ENCODE results near the gene FTCD.

The FTCD gene

GRCh38 chr21:46120301-46121285 is 34.8 kb downstream of the FTCD start:
- H3K27ac ChIP-seq (ENCODE audit: insufficient read depth, low read length, poor library complexity, severe bottlenecking): no peak overlapping the region
- H3K4me3 ChIP-seq (ENCODE audit: insufficient read depth, low read depth, low read length, poor library complexity, severe bottlenecking): no peak overlapping the region
- no peaks in the 10 kb centered on the region for H3K36me3 ChIP-seq (ENCODE audit: control insufficient read depth, insufficient read depth, low read length)
- no peaks in the 10 kb centered on the region for H3K4me1 ChIP-seq (ENCODE audit: control insufficient read depth, insufficient read depth, low read length, poor library complexity, severe bottlenecking)
- DNase-seq: no peak
- no peaks in the 10 kb centered on the region for H3K9me3 ChIP-seq (ENCODE audit: control insufficient read depth, low read length)
- H3K27me3 ChIP-seq (replicated peaks; ENCODE audit: control insufficient read depth, insufficient read depth, low read length, poor library complexity, severe bottlenecking): no peaks in the 10 kb centered on the region

GRCh38 chr21:46119637-46120271 is 35.6 kb downstream of the FTCD start:
- no peak overlapping the region for H3K4me3 ChIP-seq (ENCODE audit: insufficient read depth, low read depth, low read length, poor library complexity, severe bottlenecking)
- no peaks in the 10 kb centered on the region for H3K27me3 ChIP-seq (replicated peaks; ENCODE audit: control insufficient read depth, insufficient read depth, low read length, poor library complexity, severe bottlenecking)
- no peak for DNase-seq
- H3K27ac ChIP-seq (ENCODE audit: insufficient read depth, low read length, poor library complexity, severe bottlenecking): no peak overlapping the region
- no peaks in the 10 kb centered on the region for H3K9me3 ChIP-seq (ENCODE audit: control insufficient read depth, low read length)
- H3K36me3 ChIP-seq (ENCODE audit: control insufficient read depth, insufficient read depth, low read length): no peaks in the 10 kb centered on the region
- H3K4me1 ChIP-seq (ENCODE audit: control insufficient read depth, insufficient read depth, low read length, poor library complexity, severe bottlenecking): no peaks in the 10 kb centered on the region

DNA sequence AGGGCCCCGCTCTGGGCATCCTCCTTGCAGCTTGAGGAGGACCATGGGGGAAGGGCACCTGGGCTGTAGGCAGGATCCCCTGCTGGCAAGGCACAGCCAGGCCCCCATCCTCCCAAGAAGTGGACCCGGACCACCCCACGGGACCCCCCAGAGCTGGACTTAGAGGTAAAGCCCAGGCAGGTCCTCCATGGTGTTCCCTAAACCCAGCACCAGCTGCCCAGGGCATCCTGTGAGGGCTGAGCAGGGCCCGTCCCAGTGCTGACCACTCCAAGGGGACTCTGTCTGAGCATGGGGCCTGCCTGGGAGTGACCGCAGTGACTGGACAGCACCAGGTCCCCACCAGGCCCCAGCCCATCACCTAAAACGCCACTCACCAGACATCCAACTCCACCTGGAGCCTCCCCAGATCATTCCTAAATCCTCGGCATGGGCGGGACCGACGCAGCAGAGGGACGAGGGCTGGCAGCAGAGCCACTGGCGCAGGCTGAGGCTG is 36.2 kb downstream of the FTCD start:
- no peak for DNase-seq
- H3K27me3 ChIP-seq (replicated peaks; ENCODE audit: control insufficient read depth, insufficient read depth, low read length, poor library complexity, severe bottlenecking): no peaks in the 10 kb centered on the region
- H3K9me3 ChIP-seq (ENCODE audit: control insufficient read depth, low read length): no peaks in the 10 kb centered on the region
- H3K27ac ChIP-seq (ENCODE audit: insufficient read depth, low read length, poor library complexity, severe bottlenecking): no peak overlapping the region
- no peaks in the 10 kb centered on the region for H3K4me1 ChIP-seq (ENCODE audit: control insufficient read depth, insufficient read depth, low read length, poor library complexity, severe bottlenecking)
- no peak overlapping the region for H3K4me3 ChIP-seq (ENCODE audit: insufficient read depth, low read depth, low read length, poor library complexity, severe bottlenecking)
- H3K36me3 ChIP-seq (ENCODE audit: control insufficient read depth, insufficient read depth, low read length): no peaks in the 10 kb centered on the region

- Histone ChIP-seq H3K27me3 (replicated peaks; ENCODE audit: control insufficient read depth, insufficient read depth, low read length, poor library complexity, severe bottlenecking) (no peaks in the 10 kb centered on the region), H3K36me3 (ENCODE audit: control insufficient read depth, insufficient read depth, low read length) (no peaks in the 10 kb centered on the region), H3K4me3 (ENCODE audit: insufficient read depth, low read depth, low read length, poor library complexity, severe bottlenecking) (no peak overlapping the region), H3K27ac (ENCODE audit: insufficient read depth, low read length, poor library complexity, severe bottlenecking) (no peak overlapping the region), H3K9me3 (ENCODE audit: control insufficient read depth, low read length) (no peaks in the 10 kb centered on the region), H3K4me1 (ENCODE audit: control insufficient read depth, insufficient read depth, low read length, poor library complexity, severe bottlenecking) (no peaks in the 10 kb centered on the region)
- DNase-seq: no peak
Measured at GRCh38 chr21:46118316-46119143, 36.8 kb downstream of the FTCD start.

- H3K4me1 ChIP-seq (ENCODE audit: control insufficient read depth, insufficient read depth, low read length, poor library complexity, severe bottlenecking): no peaks in the 10 kb centered on the region
- no peak for DNase-seq
- H3K27me3 ChIP-seq (replicated peaks; ENCODE audit: control insufficient read depth, insufficient read depth, low read length, poor library complexity, severe bottlenecking): no peaks in the 10 kb centered on the region
- no peak overlapping the region for H3K4me3 ChIP-seq (ENCODE audit: insufficient read depth, low read depth, low read length, poor library complexity, severe bottlenecking)
- H3K27ac ChIP-seq (ENCODE audit: insufficient read depth, low read length, poor library complexity, severe bottlenecking): no peak overlapping the region
- H3K9me3 ChIP-seq (ENCODE audit: control insufficient read depth, low read length): no peaks in the 10 kb centered on the region
- H3K36me3 ChIP-seq (ENCODE audit: control insufficient read depth, insufficient read depth, low read length): no peaks in the 10 kb centered on the region
Measured at GRCh38 chr21:46117586-46118315, 37.6 kb downstream of the FTCD start.

- no peaks in the 10 kb centered on the region for H3K9me3 ChIP-seq (ENCODE audit: control insufficient read depth, low read length)
- no peaks in the 10 kb centered on the region for H3K36me3 ChIP-seq (ENCODE audit: control insufficient read depth, insufficient read depth, low read length)
- no peak overlapping the region for H3K27ac ChIP-seq (ENCODE audit: insufficient read depth, low read length, poor library complexity, severe bottlenecking)
- no peaks in the 10 kb centered on the region for H3K27me3 ChIP-seq (replicated peaks; ENCODE audit: control insufficient read depth, insufficient read depth, low read length, poor library complexity, severe bottlenecking)
- no peak overlapping the region for H3K4me3 ChIP-seq (ENCODE audit: insufficient read depth, low read depth, low read length, poor library complexity, severe bottlenecking)
- H3K4me1 ChIP-seq (ENCODE audit: control insufficient read depth, insufficient read depth, low read length, poor library complexity, severe bottlenecking): no peaks in the 10 kb centered on the region
- DNase-seq: no peak
Measured at GRCh38 chr21:46116776-46117585, 38.4 kb downstream of the FTCD start.

- no peaks in the 10 kb centered on the region for H3K36me3 ChIP-seq (ENCODE audit: control insufficient read depth, insufficient read depth, low read length)
- no peak for DNase-seq
- H3K9me3 ChIP-seq (ENCODE audit: control insufficient read depth, low read length): no peaks in the 10 kb centered on the region
- no peaks in the 10 kb centered on the region for H3K27me3 ChIP-seq (replicated peaks; ENCODE audit: control insufficient read depth, insufficient read depth, low read length, poor library complexity, severe bottlenecking)
- H3K27ac ChIP-seq (ENCODE audit: insufficient read depth, low read length, poor library complexity, severe bottlenecking): no peak overlapping the region
- no peak overlapping the region for H3K4me3 ChIP-seq (ENCODE audit: insufficient read depth, low read depth, low read length, poor library complexity, severe bottlenecking)
- no peaks in the 10 kb centered on the region for H3K4me1 ChIP-seq (ENCODE audit: control insufficient read depth, insufficient read depth, low read length, poor library complexity, severe bottlenecking)
Measured at GRCh38 chr21:46116189-46116775, 39.1 kb downstream of the FTCD start.

GRCh38 chr21:46115441-46116188 is 39.8 kb downstream of the FTCD start:
- Histone ChIP-seq H3K36me3 (ENCODE audit: control insufficient read depth, insufficient read depth, low read length) (no peaks in the 10 kb centered on the region), H3K27me3 (replicated peaks; ENCODE audit: control insufficient read depth, insufficient read depth, low read length, poor library complexity, severe bottlenecking) (no peaks in the 10 kb centered on the region), H3K9me3 (ENCODE audit: control insufficient read depth, low read length) (no peaks in the 10 kb centered on the region), H3K4me3 (ENCODE audit: insufficient read depth, low read depth, low read length, poor library complexity, severe bottlenecking) (no peak overlapping the region), H3K27ac (ENCODE audit: insufficient read depth, low read length, poor library complexity, severe bottlenecking) (no peak overlapping the region), H3K4me1 (ENCODE audit: control insufficient read depth, insufficient read depth, low read length, poor library complexity, severe bottlenecking) (no peaks in the 10 kb centered on the region)
- no peak for DNase-seq
